OCI-LY3 (cell line): ENCODE data around the gene FAM184A.
A peak's percentile ranks its signal among the peaks of the same experiment; 100 is the strongest.

Source experiments
- H2AFZ ChIP-seq: fragments of 200-600, 300-600 bp; shearing (Covaris generic); 2 replicates; pipeline ENCODE4 v1.6.0; 2014; ENCODE audit warnings: antibody characterized with exemption, low read depth, low read length
- H3K27ac ChIP-seq: fragments of 200-600, 300-600 bp; sonication (generic); 2 replicates; pipeline ENCODE4 v1.5.1; 2014; ENCODE audit warnings: mild to moderate bottlenecking, low read length, moderate library complexity, mixed read lengths
- H3K27me3 ChIP-seq: fragments of 200-600, 300-600 bp; sonication (generic); 2 replicates; pipeline ENCODE4 v1.6.1; 2014; ENCODE audit warnings: low read depth, low read length, mixed read lengths
- H3K36me3 ChIP-seq: fragments of 200-600, 300-600 bp; sonication (generic); replicated peaks from 2 replicates; pipeline ENCODE3; 2014; ENCODE audit warnings: low read depth, low read length, mixed read lengths
- H3K4me1 ChIP-seq: fragments of 300-600, 200-600 bp; sonication (generic); 2 replicates; pipeline ENCODE4 v1.6.1; 2014; ENCODE audit warnings: low read length, mixed read lengths
- H3K4me2 ChIP-seq: fragments of 200-600, 300-600 bp; sonication (generic); 2 replicates; pipeline ENCODE4 v1.6.1; 2014; ENCODE audit warnings: low read length, mixed read lengths
- H3K4me3 ChIP-seq: fragments of 300-600, 200-600 bp; sonication (generic); 2 replicates; pipeline ENCODE4 v1.5.1; 2014; ENCODE audit warnings: antibody characterized with exemption, mild to moderate bottlenecking, low read length, moderate library complexity
- H3K79me2 ChIP-seq: fragments of 300-600, 200-600 bp; shearing (Covaris generic); 2 replicates; pipeline ENCODE4 v1.6.1; 2014; ENCODE audit warnings: mild to moderate bottlenecking, low read length, mixed read lengths
- H3K9ac ChIP-seq: fragments of 300-600, 200-600 bp; shearing (Covaris generic); 2 replicates; pipeline ENCODE4 v1.6.0; 2014; ENCODE audit warnings: mild to moderate bottlenecking, low read length, moderate library complexity
- H3K9me3 ChIP-seq: fragments of 200-600, 300-600 bp; shearing (Covaris generic); 2 replicates; pipeline ENCODE4 v1.6.1; 2014; ENCODE audit warnings: low read length, mixed read lengths; ENCODE audit not compliant: insufficient read depth
- H4K20me1 ChIP-seq: fragments of 200-600, 300-600 bp; sonication (generic); 2 replicates; pipeline ENCODE4 v1.6.1; 2016; ENCODE audit warnings: low read length, mixed read lengths; ENCODE audit not compliant: insufficient read depth
- EZH2phosphoT487 ChIP-seq: fragments of 200-600 bp; shearing (Covaris generic); IDR thresholded peaks from 2 replicates; pipeline ENCODE4 v1.6.1; 2018; ENCODE audit warnings: antibody characterized with exemption, mixed run types, low read depth
- TF ChIP-seq, protein P1 (sequence below): fragments of 200-600, 300-600 bp; sonication (generic); IDR thresholded peaks from 2 replicates; pipeline ENCODE4 v1.5.1; 2014; ENCODE audit warnings: antibody characterized with exemption, low read length, low read depth

Gene FAM184A

GRCh38 chr6:118965371-118965770 is 113.1 kb downstream of the FAM184A start:
- Histone ChIP-seq H3K36me3 (no peaks in the 10 kb centered on the region), H3K4me2 (no peak overlapping the region), H3K79me2 (no peaks in the 10 kb centered on the region), H3K4me3 (no peak overlapping the region), H2AFZ (no peak overlapping the region), H3K27ac (no peak overlapping the region), H3K9me3 (no peaks in the 10 kb centered on the region), H4K20me1 (no peaks in the 10 kb centered on the region), H3K27me3 (no peaks in the 10 kb centered on the region), H3K4me1 (peaks cover 4% of the 10 kb centered on the region), H3K9ac (no peak overlapping the region)
- TF ChIP-seq EZH2phosphoT487: no peak
- TF ChIP-seq, protein P1, sequence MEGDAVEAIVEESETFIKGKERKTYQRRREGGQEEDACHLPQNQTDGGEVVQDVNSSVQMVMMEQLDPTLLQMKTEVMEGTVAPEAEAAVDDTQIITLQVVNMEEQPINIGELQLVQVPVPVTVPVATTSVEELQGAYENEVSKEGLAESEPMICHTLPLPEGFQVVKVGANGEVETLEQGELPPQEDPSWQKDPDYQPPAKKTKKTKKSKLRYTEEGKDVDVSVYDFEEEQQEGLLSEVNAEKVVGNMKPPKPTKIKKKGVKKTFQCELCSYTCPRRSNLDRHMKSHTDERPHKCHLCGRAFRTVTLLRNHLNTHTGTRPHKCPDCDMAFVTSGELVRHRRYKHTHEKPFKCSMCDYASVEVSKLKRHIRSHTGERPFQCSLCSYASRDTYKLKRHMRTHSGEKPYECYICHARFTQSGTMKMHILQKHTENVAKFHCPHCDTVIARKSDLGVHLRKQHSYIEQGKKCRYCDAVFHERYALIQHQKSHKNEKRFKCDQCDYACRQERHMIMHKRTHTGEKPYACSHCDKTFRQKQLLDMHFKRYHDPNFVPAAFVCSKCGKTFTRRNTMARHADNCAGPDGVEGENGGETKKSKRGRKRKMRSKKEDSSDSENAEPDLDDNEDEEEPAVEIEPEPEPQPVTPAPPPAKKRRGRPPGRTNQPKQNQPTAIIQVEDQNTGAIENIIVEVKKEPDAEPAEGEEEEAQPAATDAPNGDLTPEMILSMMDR: no peak

DNA sequence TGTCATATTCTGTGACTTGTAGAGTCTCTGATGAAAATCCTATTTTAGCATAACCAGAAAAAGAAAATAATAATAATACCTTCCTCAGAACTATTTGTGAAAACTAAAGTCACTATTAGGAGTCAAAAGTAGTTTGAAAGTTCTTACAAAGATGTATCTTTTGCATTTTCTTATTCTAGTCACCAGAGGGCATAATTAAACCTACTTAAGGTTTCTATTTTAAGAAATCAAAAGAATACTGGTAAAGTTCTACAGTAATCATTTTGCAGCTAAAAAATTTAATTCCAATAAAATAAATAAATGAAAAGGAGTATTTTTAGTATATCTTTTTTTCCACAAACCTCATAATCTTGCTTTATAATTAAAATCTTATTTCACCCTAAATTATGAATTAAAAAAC is 115.5 kb downstream of the FAM184A start:
- peaks cover 4% of the 10 kb centered on the region for H3K4me1 ChIP-seq
- H3K9me3 ChIP-seq: no peaks in the 10 kb centered on the region
- no peak overlapping the region for H3K4me3 ChIP-seq
- H3K27me3 ChIP-seq: no peaks in the 10 kb centered on the region
- H3K79me2 ChIP-seq: no peaks in the 10 kb centered on the region
- no peak overlapping the region for H3K4me2 ChIP-seq
- H3K9ac ChIP-seq: no peak overlapping the region
- no peak overlapping the region for H2AFZ ChIP-seq
- no peaks in the 10 kb centered on the region for H3K36me3 ChIP-seq
- TF ChIP-seq, protein P1: peak; percentile 34; the same call in 1 of the 2 replicates
- TF ChIP-seq EZH2phosphoT487: no peak
- no peak overlapping the region for H3K27ac ChIP-seq
- H4K20me1 ChIP-seq: no peaks in the 10 kb centered on the region

DNA sequence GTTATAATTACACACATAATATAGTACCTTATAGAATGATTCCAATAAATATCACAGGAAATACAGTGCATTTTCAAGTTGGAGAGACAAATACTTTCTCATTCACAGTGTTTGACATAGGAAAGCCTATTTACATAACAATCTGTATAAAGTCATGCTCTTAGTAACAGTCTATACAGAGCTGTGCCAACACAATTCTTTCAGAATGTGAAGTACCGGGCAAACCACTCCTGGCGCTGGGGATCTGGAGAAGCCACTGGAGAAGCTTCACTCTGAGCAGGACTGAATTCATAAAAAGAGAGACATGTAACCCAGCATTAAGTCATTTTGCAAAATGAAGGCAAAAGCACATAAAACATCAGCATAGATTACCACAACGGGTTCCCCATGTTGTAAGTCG is 118.6 kb downstream of the FAM184A start:
- Histone ChIP-seq H2AFZ (no peak overlapping the region), H3K27ac (no peak overlapping the region), H4K20me1 (no peaks in the 10 kb centered on the region), H3K79me2 (no peaks in the 10 kb centered on the region), H3K36me3 (no peaks in the 10 kb centered on the region), H3K9ac (no peak overlapping the region), H3K4me2 (no peak overlapping the region), H3K4me3 (no peak overlapping the region), H3K9me3 (no peaks in the 10 kb centered on the region), H3K4me1 (no peaks in the 10 kb centered on the region), H3K27me3 (no peaks in the 10 kb centered on the region)
- TF ChIP-seq, protein P1: no peak
- no peak for TF ChIP-seq EZH2phosphoT487

DNA sequence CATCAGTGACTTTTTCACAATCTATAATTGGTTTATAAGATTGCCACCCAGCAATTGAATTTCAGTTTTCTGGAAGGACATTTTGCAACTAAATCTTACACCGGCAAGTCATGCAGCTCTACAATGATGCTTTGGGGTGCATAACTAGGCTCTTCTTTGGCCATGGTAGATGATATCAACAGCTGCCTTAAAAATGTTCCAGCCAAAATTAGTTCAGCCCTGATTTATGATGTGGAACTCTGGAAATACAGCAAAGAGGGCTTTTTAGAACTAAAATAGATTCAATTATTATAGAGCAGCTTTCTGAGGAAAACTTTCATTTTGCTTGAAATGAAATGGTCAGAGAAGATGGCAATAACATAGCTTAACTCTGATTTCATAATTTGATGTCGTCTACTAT is 125.1 kb downstream of the FAM184A start:
- H3K27me3 ChIP-seq: no peaks in the 10 kb centered on the region
- no peak for TF ChIP-seq EZH2phosphoT487
- TF ChIP-seq, protein P1: no peak
- H3K9ac ChIP-seq: no peak overlapping the region
- no peaks in the 10 kb centered on the region for H3K9me3 ChIP-seq
- peaks cover 6% of the 10 kb centered on the region for H3K4me1 ChIP-seq
- no peaks in the 10 kb centered on the region for H3K79me2 ChIP-seq
- no peaks in the 10 kb centered on the region for H3K36me3 ChIP-seq
- H2AFZ ChIP-seq: no peak overlapping the region
- no peaks in the 10 kb centered on the region for H4K20me1 ChIP-seq
- no peak overlapping the region for H3K4me2 ChIP-seq
- H3K27ac ChIP-seq: no peak overlapping the region
- H3K4me3 ChIP-seq: no peak overlapping the region
